ENCODE measurements around the gene MRNIP.
A peak's percentile ranks its signal among the peaks of the same experiment; 100 is the strongest.

The MRNIP gene

GRCh38 chr5:179798771-179799643, 59.6 kb downstream of the MRNIP start:
- Histone ChIP-seq H3K27me3 (replicated peaks; ENCODE audit: control insufficient read depth, insufficient read depth, low read length) (no peaks in the 10 kb centered on the region), H3K4me3 (replicated peaks; ENCODE audit: low read depth, low read length) (no peak overlapping the region), H3K36me3 (ENCODE audit: control insufficient read depth, insufficient read depth, low read length) (peaks cover 15% of the 10 kb centered on the region)
- TF ChIP-seq, protein P1, sequence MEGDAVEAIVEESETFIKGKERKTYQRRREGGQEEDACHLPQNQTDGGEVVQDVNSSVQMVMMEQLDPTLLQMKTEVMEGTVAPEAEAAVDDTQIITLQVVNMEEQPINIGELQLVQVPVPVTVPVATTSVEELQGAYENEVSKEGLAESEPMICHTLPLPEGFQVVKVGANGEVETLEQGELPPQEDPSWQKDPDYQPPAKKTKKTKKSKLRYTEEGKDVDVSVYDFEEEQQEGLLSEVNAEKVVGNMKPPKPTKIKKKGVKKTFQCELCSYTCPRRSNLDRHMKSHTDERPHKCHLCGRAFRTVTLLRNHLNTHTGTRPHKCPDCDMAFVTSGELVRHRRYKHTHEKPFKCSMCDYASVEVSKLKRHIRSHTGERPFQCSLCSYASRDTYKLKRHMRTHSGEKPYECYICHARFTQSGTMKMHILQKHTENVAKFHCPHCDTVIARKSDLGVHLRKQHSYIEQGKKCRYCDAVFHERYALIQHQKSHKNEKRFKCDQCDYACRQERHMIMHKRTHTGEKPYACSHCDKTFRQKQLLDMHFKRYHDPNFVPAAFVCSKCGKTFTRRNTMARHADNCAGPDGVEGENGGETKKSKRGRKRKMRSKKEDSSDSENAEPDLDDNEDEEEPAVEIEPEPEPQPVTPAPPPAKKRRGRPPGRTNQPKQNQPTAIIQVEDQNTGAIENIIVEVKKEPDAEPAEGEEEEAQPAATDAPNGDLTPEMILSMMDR (IDR thresholded peaks at IDR 0.05; ENCODE audit: insufficient read depth, low read length, poor library complexity, severe bottlenecking) = no peak
- DNase-seq (ENCODE audit: extremely low read depth, insufficient read length) = no peak

- TF ChIP-seq, protein P1 (IDR thresholded peaks at IDR 0.05; ENCODE audit: insufficient read depth, low read length, poor library complexity, severe bottlenecking) = no peak
- peaks cover 15% of the 10 kb centered on the region for H3K36me3 ChIP-seq (ENCODE audit: control insufficient read depth, insufficient read depth, low read length)
Measured at GRCh38 chr5:179798144-179798770, 60.4 kb downstream of the MRNIP start.

DNA sequence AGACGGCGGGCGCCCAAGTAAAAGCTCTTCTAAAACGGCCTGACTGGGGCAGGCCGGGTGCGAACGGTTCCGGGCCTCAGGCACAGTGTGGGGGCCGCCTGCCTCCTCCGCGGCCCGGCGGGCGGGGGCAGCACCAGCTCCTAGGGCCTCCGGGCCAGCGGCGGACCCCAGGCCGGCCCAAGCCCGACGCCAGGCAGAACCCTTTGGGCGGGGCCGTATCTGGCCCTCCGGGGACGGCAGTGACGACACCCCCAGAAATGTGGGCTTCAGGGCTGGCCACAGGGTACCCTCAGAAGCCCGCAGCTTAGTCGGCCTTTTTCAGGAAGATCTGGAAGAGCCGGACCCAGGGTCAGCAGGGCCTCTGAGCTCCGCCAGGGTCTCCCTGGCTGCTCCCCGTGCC, 60.9 kb downstream of the MRNIP start:
- peaks cover 15% of the 10 kb centered on the region for H3K36me3 ChIP-seq (ENCODE audit: control insufficient read depth, insufficient read depth, low read length)
- DNase-seq (ENCODE audit: extremely low read depth, insufficient read length) = no peak
- H3K4me3 ChIP-seq (replicated peaks; ENCODE audit: low read depth, low read length) = no peak overlapping the region
- no peaks in the 10 kb centered on the region for H3K27me3 ChIP-seq (replicated peaks; ENCODE audit: control insufficient read depth, insufficient read depth, low read length)
- TF ChIP-seq, protein P1 (IDR thresholded peaks at IDR 0.05; ENCODE audit: insufficient read depth, low read length, poor library complexity, severe bottlenecking) = no peak

More at GRCh38 chr5:179798144-179798770, 60.4 kb downstream of the MRNIP start:
- H3K27me3 ChIP-seq (replicated peaks; ENCODE audit: control insufficient read depth, insufficient read depth, low read length) = no peaks in the 10 kb centered on the region
- no peak overlapping the region for H3K4me3 ChIP-seq (replicated peaks; ENCODE audit: low read depth, low read length)
- DNase-seq (ENCODE audit: extremely low read depth, insufficient read length) = no peak

- H3K36me3 ChIP-seq (ENCODE audit: control insufficient read depth, insufficient read depth, low read length) = peaks cover 15% of the 10 kb centered on the region
- no peak for DNase-seq (ENCODE audit: extremely low read depth, insufficient read length)
- H3K27me3 ChIP-seq (replicated peaks; ENCODE audit: control insufficient read depth, insufficient read depth, low read length) = no peaks in the 10 kb centered on the region
- peak overlapping the region; percentile 72 for H3K4me3 ChIP-seq (replicated peaks; ENCODE audit: low read depth, low read length)
- TF ChIP-seq, protein P1 (IDR thresholded peaks at IDR 0.05; ENCODE audit: insufficient read depth, low read length, poor library complexity, severe bottlenecking) = no peak
Measured at GRCh38 chr5:179796877-179797608, 61.6 kb downstream of the MRNIP start.

DNA sequence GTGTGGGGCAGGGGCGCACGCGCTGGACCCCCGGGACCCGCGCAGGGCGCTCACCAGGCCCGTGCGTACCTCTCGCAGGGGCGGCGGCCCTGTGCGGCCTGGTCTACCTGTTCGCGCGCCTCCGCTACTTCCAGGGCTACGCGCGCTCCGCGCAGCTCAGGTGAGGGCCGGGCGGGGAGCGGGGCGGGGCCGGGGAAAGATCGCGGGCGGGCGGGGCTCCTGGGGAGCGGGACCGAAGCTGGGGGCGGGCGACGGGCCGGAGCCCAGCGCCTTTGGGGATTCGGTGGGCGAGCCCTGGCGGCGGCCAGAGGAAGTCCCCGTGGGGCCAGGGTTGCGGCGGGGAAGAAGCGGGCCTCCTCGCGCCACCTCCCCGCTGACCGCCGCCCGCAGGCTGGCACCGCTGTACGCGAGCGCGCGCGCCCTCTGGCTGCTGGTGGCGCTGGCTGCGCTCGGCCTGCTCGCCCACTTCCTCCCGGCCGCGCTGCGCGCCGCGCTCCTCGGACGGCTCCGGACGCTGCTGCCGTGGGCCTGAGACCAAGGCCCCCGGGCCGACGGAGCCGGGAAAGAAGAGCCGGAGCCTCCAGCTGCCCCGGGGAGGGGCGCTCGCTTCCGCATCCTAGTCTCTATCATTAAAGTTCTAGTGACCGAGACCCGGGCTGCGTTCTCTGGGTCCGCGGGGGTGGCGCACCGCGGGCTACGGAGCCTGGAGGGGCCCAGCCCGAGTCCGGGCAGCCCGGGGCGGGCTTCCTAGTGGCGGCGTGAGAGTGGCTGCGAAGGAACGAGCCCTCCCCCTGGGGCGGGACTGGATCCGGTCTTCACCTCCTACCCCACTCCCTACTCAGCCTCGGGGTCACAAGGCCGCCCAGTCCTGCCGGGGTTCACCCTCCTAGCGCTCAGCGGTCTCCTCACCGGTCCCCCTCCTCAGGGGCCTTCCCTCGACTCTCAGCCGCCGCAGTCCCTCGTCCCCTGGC, 62.5 kb downstream of the MRNIP start:
- peak overlapping the region; percentile 72 for H3K4me3 ChIP-seq (replicated peaks; ENCODE audit: low read depth, low read length)
- peak; percentile 88 for DNase-seq (ENCODE audit: extremely low read depth, insufficient read length)
- peaks cover 15% of the 10 kb centered on the region for H3K36me3 ChIP-seq (ENCODE audit: control insufficient read depth, insufficient read depth, low read length)
- TF ChIP-seq, protein P1 (IDR thresholded peaks at IDR 0.05; ENCODE audit: insufficient read depth, low read length, poor library complexity, severe bottlenecking) = peak; percentile 22
- no peaks in the 10 kb centered on the region for H3K27me3 ChIP-seq (replicated peaks; ENCODE audit: control insufficient read depth, insufficient read depth, low read length)
